ENCODE measurements around the gene PDE4D.

- no peak for TF ChIP-seq POLR2A (IDR thresholded peaks at IDR 0.05; ENCODE audit: low read depth, low read length)
- no peak for TF ChIP-seq POLR2AphosphoS5 (IDR thresholded peaks at IDR 0.05; ENCODE audit: low read depth, low read length)
Measured at GRCh38 chr5:59041355-59041754, 852.2 kb downstream of the PDE4D start.
